HG03159 (cell line): ENCODE results near the gene PLD1.
"Not testable (repeated sequence)": the region's sequence is repeated elsewhere in the genome, so short reads cannot be mapped to it uniquely, and the experiment has no call there.

Experiments used
- ATAC-seq: cut with Tn5 transposase; IDR thresholded peaks from one replicate; pipeline ENCODE4 v1.9.1; 2021; ENCODE audit warnings: mild to moderate bottlenecking, moderate library complexity; ENCODE audit not compliant: unreplicated experiment

The PLD1 gene

GRCh38 chr3:171710359-171710758 lies 99.9 kb downstream of the PLD1 start:
- ATAC-seq, result no peak

- ATAC-seq, result no peak
Observed at GRCh38 chr3:171704814-171705213, 105.5 kb downstream of the PLD1 start.

- no peak for ATAC-seq
Observed at GRCh38 chr3:171704002-171704401, 106.3 kb downstream of the PLD1 start.

GRCh38 chr3:171703144-171703543 lies 107.1 kb downstream of the PLD1 start:
- ATAC-seq, result no peak

- no peak for ATAC-seq
Observed at GRCh38 chr3:171700653-171701052, 109.6 kb downstream of the PLD1 start.

- no peak for ATAC-seq
Observed at GRCh38 chr3:171700157-171700556, 110.1 kb downstream of the PLD1 start.

GRCh38 chr3:171699601-171700000 lies 110.7 kb downstream of the PLD1 start:
- no peak for ATAC-seq

GRCh38 chr3:171696805-171697204 lies 113.5 kb downstream of the PLD1 start:
- no peak for ATAC-seq

- ATAC-seq, result no peak
Observed at GRCh38 chr3:171695426-171695825, 114.9 kb downstream of the PLD1 start.

GRCh38 chr3:171694888-171695287 lies 115.4 kb downstream of the PLD1 start:
- ATAC-seq, result no peak

GRCh38 chr3:171692551-171692950 lies 117.7 kb downstream of the PLD1 start:
- not testable (repeated sequence) for ATAC-seq

- no peak for ATAC-seq
Observed at GRCh38 chr3:171691485-171691884, 118.8 kb downstream of the PLD1 start.

GRCh38 chr3:171690281-171690680 lies 120.0 kb downstream of the PLD1 start:
- no peak for ATAC-seq

GRCh38 chr3:171688593-171688992 lies 121.7 kb downstream of the PLD1 start:
- ATAC-seq, result no peak

- ATAC-seq, result no peak
Observed at GRCh38 chr3:171688002-171688401, 122.3 kb downstream of the PLD1 start.

- no peak for ATAC-seq
Observed at GRCh38 chr3:171687581-171687980, 122.7 kb downstream of the PLD1 start.

GRCh38 chr3:171687064-171687463 lies 123.2 kb downstream of the PLD1 start:
- no peak for ATAC-seq

GRCh38 chr3:171685116-171685895 lies 125.0 kb downstream of the PLD1 start:
- ATAC-seq, result no peak

- ATAC-seq, result no peak
Observed at GRCh38 chr3:171684221-171684620, 126.1 kb downstream of the PLD1 start.

- no peak for ATAC-seq
Observed at GRCh38 chr3:171682743-171683142, 127.5 kb downstream of the PLD1 start.

- no peak for ATAC-seq
Observed at GRCh38 chr3:171680726-171681411, 129.4 kb downstream of the PLD1 start.

GRCh38 chr3:171678971-171679492 lies 131.3 kb downstream of the PLD1 start:
- no peak for ATAC-seq
